CD4-positive, alpha-beta memory T cell (primary cell): Measurements from ENCODE around the gene RP2. TPM values are rescaled to one million over a fixed set of nuclear protein-coding genes. Genes with fewer than 3 reads are reported as not detected.

Source experiments
- CTCF ChIA-PET: fragments of 350-600 bp; sonication (Branson Sonifier 250); formaldehyde crosslinking; loops from one replicate; lab custom pipeline; 2021; ENCODE audit warnings: inconsistent platforms; ENCODE audit not compliant: partially characterized antibody; lab: Charles Lee
- POLR2A ChIA-PET: fragments of 350-600 bp; sonication (Branson Sonifier 250); formaldehyde crosslinking; loops from one replicate; lab custom pipeline; 2021; ENCODE audit not compliant: partially characterized antibody; lab: Charles Lee
- DNase-seq, 5 donors: peaks; one replicate each; pipeline versions ENCODE4 v3.0.0 to v3.0.0-alpha.2; 2020 to 2022; ENCODE audit warnings: mixed read lengths in 1 of 5
- H3K27ac ChIP-seq: one replicate; pipeline ENCODE4 v1.7.0; 2013; ENCODE audit warnings: low read depth, low read length
- H3K27me3 ChIP-seq: 2 replicates; pipeline ENCODE4 v1.7.0; 2013; ENCODE audit warnings: mild to moderate bottlenecking, low read length, moderate library complexity; ENCODE audit not compliant: insufficient read depth
- H3K36me3 ChIP-seq: 2 replicates; pipeline ENCODE4 v1.7.0; 2013; ENCODE audit warnings: mild to moderate bottlenecking, low read length, moderate library complexity; ENCODE audit not compliant: insufficient read depth
- H3K4me1 ChIP-seq: 2 replicates; pipeline ENCODE4 v1.7.0; 2013; ENCODE audit warnings: mild to moderate bottlenecking, low read length, moderate library complexity; ENCODE audit not compliant: insufficient read depth
- H3K4me3 ChIP-seq, 2 donors: one replicate each; pipeline ENCODE4 v1.7.0; 2013; ENCODE audit warnings: low read length in 2 of 2, mild to moderate bottlenecking in 1 of 2
- H3K9me3 ChIP-seq, 2 donors: one replicate each; pipeline ENCODE4 v1.7.0; 2013; ENCODE audit warnings: low read length in 2 of 2, control low read depth in 1 of 2; ENCODE audit not compliant: control insufficient read depth in 1 of 2
- H3K27ac Mint-ChIP-seq, 7 donors: one replicate each; pipeline ENCODE4 v1.8.0; 2020 to 2021; ENCODE audit warnings: mixed read lengths in 7 of 7, mild to moderate bottlenecking in 6 of 7, inconsistent platforms in 3 of 7, moderate library complexity in 3 of 7
- H3K27me3 Mint-ChIP-seq, 2 donors: one replicate each; pipeline ENCODE4 v1.8.0; 2020 to 2021; ENCODE audit warnings: mixed read lengths in 2 of 2
- H3K36me3 Mint-ChIP-seq, 2 donors: one replicate each; pipeline ENCODE4 v1.8.0; 2020 to 2021; ENCODE audit warnings: mixed read lengths in 2 of 2, inconsistent platforms in 1 of 2, mild to moderate bottlenecking in 1 of 2
- H3K4me1 Mint-ChIP-seq, 4 donors: one replicate each; pipeline ENCODE4 v1.8.0; 2020 to 2021; ENCODE audit warnings: mixed read lengths in 4 of 4, mild to moderate bottlenecking in 1 of 4
- H3K4me3 Mint-ChIP-seq, 8 donors: one replicate each; pipeline ENCODE4 v1.8.0; 2020 to 2021; ENCODE audit warnings: mixed read lengths in 8 of 8, mild to moderate bottlenecking in 7 of 8, moderate library complexity in 6 of 8, inconsistent platforms in 3 of 8
- H3K9me3 Mint-ChIP-seq, 8 donors: one replicate each; pipeline ENCODE4 v1.8.0; 2020 to 2021; ENCODE audit warnings: mixed read lengths in 8 of 8, mild to moderate bottlenecking in 5 of 8, inconsistent platforms in 3 of 8, moderate library complexity in 1 of 8
- intact Hi-C: fragments of 100-400 bp; cut with micrococcal nuclease; formaldehyde crosslinking; loops from one replicate; pipeline ENCODE4 v1.15.1; 2023
- polyA plus RNA-seq, 2 donors: library from polyadenylated mRNA; unstranded; fragments of 300-500 nt; fragmentation: Illumina TruSeq; gene quantifications; one replicate each; pipeline ENCODE4 v1.2.3, GENCODE V29; 2021
- total RNA-seq, 2 experiments: library from RNA; stranded (reverse); gene quantifications; one replicate each; pipeline ENCODE4 v1.2.3, GENCODE V29; 2021

Gene RP2
- total and polyA plus RNA-seq, 4 experiments from 2014 or later = 5.8 to 9.7 (median 7.3) TPM

DNA sequence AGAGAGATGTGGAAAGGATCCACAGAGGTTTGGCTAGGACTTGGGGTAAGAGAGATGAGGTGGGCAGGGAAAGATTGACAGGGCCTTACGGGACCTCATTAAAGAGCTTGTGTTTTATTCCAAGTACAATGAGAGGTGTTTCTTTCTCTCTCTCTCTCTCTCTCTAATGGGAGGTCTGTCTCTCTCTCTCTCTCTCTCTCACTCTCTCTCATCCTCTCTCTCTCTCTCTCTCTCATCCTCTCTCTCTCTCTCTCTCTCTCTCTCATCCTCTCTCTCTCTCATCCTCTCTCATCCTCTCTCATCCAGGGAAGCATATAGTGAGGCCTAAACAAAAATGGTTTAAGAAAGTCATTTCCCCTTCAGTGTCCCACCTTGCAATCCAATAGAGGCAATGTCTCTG, 80.8 kb downstream of the RP2 start:
- no peak overlapping the region for H3K4me3 Mint-ChIP-seq
- Histone ChIP-seq H3K9me3 (no peaks in the 10 kb centered on the region), H3K27me3 (peaks cover 8% of the 10 kb centered on the region), H3K27ac (no peak overlapping the region), H3K4me3 (no peak overlapping the region), H3K36me3 (no peaks in the 10 kb centered on the region), H3K4me1 (peaks cover 10% of the 10 kb centered on the region)
- peaks cover 13 to 16% of the 10 kb centered on the region in 2 donors for H3K27me3 Mint-ChIP-seq
- H3K9me3 Mint-ChIP-seq = peaks cover 0 to 14% (median 8%) of the 10 kb centered on the region in 8 donors
- H3K27ac Mint-ChIP-seq = no peak overlapping the region
- ChIA-PET POLR2A (no interaction called here), CTCF (no interaction called here)
- no peak for DNase-seq
- intact Hi-C loops = no loop called here
- peaks cover 4 to 6% (median 6%) of the 10 kb centered on the region in 4 donors for H3K4me1 Mint-ChIP-seq
- peaks cover 0 to 1% of the 10 kb centered on the region in 2 donors for H3K36me3 Mint-ChIP-seq

DNA sequence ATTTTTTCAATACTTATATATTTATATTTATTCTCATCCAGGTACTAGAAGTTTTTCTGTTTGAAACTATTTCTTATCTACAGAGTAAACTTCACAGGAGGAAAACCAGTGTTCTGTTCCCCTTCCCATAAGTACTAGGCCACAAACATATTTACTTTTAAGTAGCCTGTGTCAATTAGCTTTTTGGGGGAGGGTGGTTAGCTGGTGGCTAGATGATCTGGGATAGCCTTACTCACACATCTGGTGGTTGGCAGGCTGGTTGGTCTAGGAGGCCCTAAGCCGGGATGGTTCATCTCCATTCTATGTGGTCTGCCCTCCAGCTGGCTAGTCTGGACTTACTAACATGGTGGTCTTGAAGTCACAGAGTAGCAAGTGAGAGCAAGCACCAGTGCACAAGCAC, 81.6 kb downstream of the RP2 start:
- Histone ChIP-seq H3K27me3 (peaks cover 8% of the 10 kb centered on the region), H3K36me3 (no peaks in the 10 kb centered on the region), H3K4me1 (peaks cover 9% of the 10 kb centered on the region), H3K9me3 (no peaks in the 10 kb centered on the region), H3K4me3 (no peak overlapping the region), H3K27ac (no peak overlapping the region)
- H3K4me3 Mint-ChIP-seq = no peak overlapping the region
- H3K27me3 Mint-ChIP-seq = peaks cover 13 to 16% of the 10 kb centered on the region in 2 donors
- ChIA-PET POLR2A (no interaction called here), CTCF (no interaction called here)
- intact Hi-C loops = no loop called here
- peaks cover 0 to 14% (median 8%) of the 10 kb centered on the region in 8 donors for H3K9me3 Mint-ChIP-seq
- H3K4me1 Mint-ChIP-seq = peaks cover 4 to 6% (median 5%) of the 10 kb centered on the region in 4 donors
- peaks cover 0 to 1% of the 10 kb centered on the region in 2 donors for H3K36me3 Mint-ChIP-seq
- no peak overlapping the region for H3K27ac Mint-ChIP-seq
- DNase-seq = no peak

DNA sequence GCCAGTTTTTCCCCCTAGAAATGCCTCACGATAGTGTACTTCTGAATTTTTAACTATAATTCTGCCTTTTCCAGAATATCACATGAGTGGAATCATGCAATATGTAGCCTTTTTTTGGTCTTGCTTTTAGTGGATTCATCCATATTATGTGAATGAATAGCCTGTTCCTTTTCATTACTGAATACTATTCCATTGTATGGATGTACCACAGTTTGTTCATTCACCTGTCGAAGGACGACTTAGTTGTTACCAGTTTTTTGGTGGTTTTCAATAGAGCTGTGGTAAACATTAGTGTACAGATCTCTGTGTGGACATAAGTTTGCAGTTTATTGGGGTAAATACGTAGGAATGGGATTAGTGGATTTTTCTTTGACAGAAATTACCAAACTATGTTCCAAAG, 83.4 kb downstream of the RP2 start:
- ChIA-PET POLR2A (no interaction called here), CTCF (interaction anchor here (0.6 kb wide), 1 partner anchor 387 kb away, joined by 3 read pairs; no protein-coding TSS in a partner anchor)
- H3K4me3 ChIP-seq = no peak overlapping the region
- no peaks in the 10 kb centered on the region for H3K27me3 ChIP-seq
- Mint-ChIP-seq H3K27me3 (peaks cover 10 to 14% of the 10 kb centered on the region in 2 donors), H3K36me3 (peaks cover 0 to 1% of the 10 kb centered on the region in 2 donors), H3K4me3 (no peak overlapping the region), H3K27ac (no peak overlapping the region), H3K9me3 (peaks cover 0 to 14% (median 8%) of the 10 kb centered on the region in 8 donors), H3K4me1 (no peaks in the 10 kb centered on the region)
- no peaks in the 10 kb centered on the region for H3K4me1 ChIP-seq
- DNase-seq = no peak
- no peaks in the 10 kb centered on the region for H3K36me3 ChIP-seq
- no peak overlapping the region for H3K27ac ChIP-seq
- intact Hi-C loops = no loop called here
- H3K9me3 ChIP-seq = no peaks in the 10 kb centered on the region

DNA sequence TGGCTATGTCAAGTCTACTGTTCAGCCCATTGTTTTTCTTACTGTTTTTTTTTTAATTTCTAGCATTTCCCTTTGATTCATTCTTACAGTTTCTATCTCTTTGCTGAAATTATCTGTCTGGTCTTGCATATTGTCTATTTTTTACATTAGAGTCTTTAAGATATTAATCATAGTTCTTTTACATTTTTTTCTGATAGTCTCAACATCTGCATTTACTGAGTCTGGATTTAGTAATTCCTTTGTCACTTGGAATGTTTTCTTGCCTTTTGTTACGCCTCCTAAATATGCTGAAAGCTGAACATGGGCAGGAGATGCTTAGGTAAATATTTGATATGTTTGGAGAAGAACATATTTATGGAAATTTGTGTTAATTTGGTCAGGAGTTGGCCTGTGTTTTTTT, 85.8 kb downstream of the RP2 start:
- peaks cover 0 to 1% of the 10 kb centered on the region in 2 donors for H3K36me3 Mint-ChIP-seq
- DNase-seq = no peak
- ChIA-PET CTCF (no interaction called here), POLR2A (no interaction called here)
- Histone ChIP-seq H3K4me1 (no peaks in the 10 kb centered on the region), H3K9me3 (no peaks in the 10 kb centered on the region), H3K27ac (no peak overlapping the region), H3K36me3 (no peaks in the 10 kb centered on the region), H3K4me3 (no peak overlapping the region), H3K27me3 (no peaks in the 10 kb centered on the region)
- no peak overlapping the region for H3K27ac Mint-ChIP-seq
- H3K4me3 Mint-ChIP-seq = no peak overlapping the region
- intact Hi-C loops = no loop called here
- peaks cover 5% of the 10 kb centered on the region in 2 donors for H3K27me3 Mint-ChIP-seq
- peaks cover 0 to 14% (median 8%) of the 10 kb centered on the region in 8 donors for H3K9me3 Mint-ChIP-seq
- H3K4me1 Mint-ChIP-seq = no peaks in the 10 kb centered on the region

DNA sequence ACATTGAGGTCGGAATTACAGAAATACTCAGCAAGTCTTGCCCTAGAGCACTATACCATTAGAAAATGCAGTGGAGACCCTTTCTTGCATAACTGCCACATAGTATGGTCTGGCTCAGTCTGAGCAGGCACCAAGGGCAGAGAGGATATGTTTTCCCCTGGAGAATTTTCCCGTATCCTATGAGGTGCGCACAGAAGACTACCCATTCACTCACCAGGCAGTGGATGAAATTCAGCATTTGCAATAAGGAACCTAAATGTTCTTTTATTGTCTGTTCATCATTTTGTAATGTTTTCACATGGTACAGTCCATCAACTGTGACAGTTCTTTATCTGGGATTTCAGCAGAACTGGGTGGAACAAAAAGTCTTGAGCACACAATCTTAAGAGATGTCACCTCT, 90.9 kb downstream of the RP2 start:
- Mint-ChIP-seq H3K27me3 (peaks cover 4 to 5% of the 10 kb centered on the region in 2 donors), H3K9me3 (no peaks in the 10 kb centered on the region), H3K36me3 (no peaks in the 10 kb centered on the region), H3K27ac (no peak overlapping the region), H3K4me3 (no peak overlapping the region), H3K4me1 (no peaks in the 10 kb centered on the region)
- H3K27me3 ChIP-seq = no peaks in the 10 kb centered on the region
- no peak overlapping the region for H3K4me3 ChIP-seq
- intact Hi-C loops = no loop called here
- POLR2A ChIA-PET = no interaction called here
- no peaks in the 10 kb centered on the region for H3K9me3 ChIP-seq
- H3K4me1 ChIP-seq = no peaks in the 10 kb centered on the region
- no peaks in the 10 kb centered on the region for H3K36me3 ChIP-seq
- no peak overlapping the region for H3K27ac ChIP-seq
- CTCF ChIA-PET = no interaction called here
- DNase-seq = no peak

DNA sequence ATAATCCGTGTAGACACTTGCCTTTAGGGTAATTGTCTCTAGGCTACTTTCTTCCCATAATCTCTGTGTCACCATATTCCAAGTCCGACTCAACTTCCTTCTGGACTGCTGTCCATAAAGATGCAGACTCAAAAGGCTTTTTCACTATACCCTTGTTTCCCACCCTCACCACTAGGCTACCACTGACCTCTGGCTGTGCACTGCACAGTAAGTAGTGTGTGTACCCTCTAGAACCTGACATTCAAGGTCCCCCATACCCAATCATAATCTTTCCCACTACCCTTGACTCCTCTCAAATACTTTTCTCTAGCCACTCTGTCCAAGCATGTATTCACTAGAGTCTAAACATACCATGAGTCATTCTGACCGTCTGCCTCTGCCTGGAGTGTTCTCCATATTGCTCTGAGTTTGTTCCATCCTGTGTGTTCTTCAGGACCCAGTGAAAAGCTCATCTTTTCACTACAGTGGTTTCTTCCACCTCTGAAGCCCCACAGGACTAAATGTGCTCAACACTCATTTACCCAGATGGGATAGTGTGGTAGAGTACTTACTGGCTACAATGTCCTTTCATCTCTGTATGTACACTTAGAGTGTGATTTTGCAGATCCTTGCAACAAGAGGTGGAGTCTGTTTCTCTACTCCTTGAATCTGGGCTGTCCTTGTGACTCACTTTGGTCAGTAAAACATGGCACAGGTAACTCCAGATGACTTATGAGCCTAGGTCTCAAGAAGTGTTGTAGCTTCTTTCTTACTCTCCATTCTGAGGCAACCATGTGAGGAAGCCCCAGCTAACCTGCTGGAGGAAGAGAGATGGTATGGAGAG, 92.8 kb downstream of the RP2 start:
- H3K27ac Mint-ChIP-seq = peak overlapping the region in 1 of 7 donors; percentile 3
- Histone ChIP-seq H3K27me3 (no peaks in the 10 kb centered on the region), H3K4me3 (no peak overlapping the region), H3K36me3 (no peaks in the 10 kb centered on the region), H3K9me3 (no peaks in the 10 kb centered on the region), H3K27ac (no peak overlapping the region), H3K4me1 (no peaks in the 10 kb centered on the region)
- no peaks in the 10 kb centered on the region for H3K9me3 Mint-ChIP-seq
- H3K4me1 Mint-ChIP-seq = no peaks in the 10 kb centered on the region
- H3K36me3 Mint-ChIP-seq = no peaks in the 10 kb centered on the region
- intact Hi-C loops = no loop called here
- no peak for DNase-seq
- no peak overlapping the region for H3K4me3 Mint-ChIP-seq
- peaks cover 3 to 4% of the 10 kb centered on the region in 2 donors for H3K27me3 Mint-ChIP-seq
- ChIA-PET POLR2A (no interaction called here), CTCF (no interaction called here)
